Measurements from ENCODE around the gene FAM76B.

Gene FAM76B

GRCh38 chr11:95791709-95792033 is 2.1 kb upstream of the FAM76B start:
- no peak for DNase-seq

- DNase-seq = peak; percentile 40 to 71
Measured at GRCh38 chr11:95790933-95791708, 1.5 kb upstream of the FAM76B start.

- peak; percentile 99 to 100 for DNase-seq
Measured at GRCh38 chr11:95790123-95790932, 746 bp upstream of the FAM76B start, which contains the start of gene CEP57. CEP57 (plus strand) TSS chr11:95790498; CDS start chr11:95790699, 201 bp downstream.

- DNase-seq = peak; percentile 25 to 58
Measured at GRCh38 chr11:95788921-95789505, 569 bp downstream of the FAM76B start.

DNA sequence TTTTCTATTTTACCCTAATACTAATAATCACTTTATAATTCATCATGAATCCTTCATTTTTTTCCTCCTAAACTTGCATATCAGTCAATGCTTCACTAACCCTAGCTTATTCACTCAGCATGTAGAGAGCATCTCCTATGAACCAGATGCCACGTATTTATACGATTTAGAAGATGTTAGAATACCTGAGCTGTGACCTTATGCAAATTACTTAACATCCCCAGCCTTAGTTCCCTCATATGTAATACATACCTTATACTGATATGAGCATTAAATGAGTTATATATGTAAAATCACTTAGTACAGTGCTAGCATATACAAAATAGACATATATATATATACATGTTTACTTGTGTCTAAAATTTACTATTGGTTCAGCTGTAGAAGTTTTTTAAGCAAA is 9.0 kb downstream of the FAM76B start:
- DNase-seq = no peak

DNA sequence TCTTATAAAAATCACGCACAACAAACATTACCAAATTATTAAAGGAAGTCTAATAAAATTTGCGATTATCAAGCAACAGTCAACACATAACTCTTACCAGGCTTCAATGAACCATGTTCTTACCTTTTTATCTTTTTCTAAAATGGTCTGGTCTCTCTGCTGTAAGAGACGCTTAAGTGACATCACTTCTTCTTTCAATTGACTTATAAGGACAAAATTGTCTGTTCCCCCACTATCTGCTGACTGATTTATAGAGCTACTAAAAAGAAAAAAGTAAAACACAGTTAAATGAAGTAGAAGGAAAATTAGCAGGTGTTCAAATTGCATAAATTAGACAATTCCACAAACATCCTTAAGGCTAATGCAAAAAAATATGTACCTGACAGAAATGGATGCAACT is 10.9 kb downstream of the FAM76B start:
- no peak for DNase-seq

GRCh38 chr11:95776859-95777258 is 12.7 kb downstream of the FAM76B start:
- no peak for DNase-seq

DNA sequence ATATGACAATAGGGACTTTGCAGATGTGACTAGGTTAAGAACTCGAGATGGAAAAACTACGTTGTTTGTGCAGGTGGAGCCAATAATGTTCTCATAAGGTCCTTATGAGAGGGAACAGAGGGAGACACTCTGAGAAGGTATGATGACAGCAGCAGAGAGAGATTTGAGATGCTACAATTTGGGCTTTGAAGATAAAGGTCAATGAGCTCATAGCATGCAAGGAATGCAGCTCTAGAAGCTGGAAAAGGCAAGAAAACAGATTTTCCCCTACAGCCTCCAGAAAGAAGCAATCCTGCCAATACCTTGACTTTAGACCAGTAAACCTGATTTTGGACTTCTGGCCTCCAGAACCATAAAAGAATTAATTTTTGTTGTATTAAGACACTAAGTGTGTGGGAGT is 21.1 kb downstream of the FAM76B start:
- no peak for DNase-seq

GRCh38 chr11:95767498-95767897 is 22.1 kb downstream of the FAM76B start:
- DNase-seq = peak in 1 of 2 experiments; percentile 34

- no peak for DNase-seq
Measured at GRCh38 chr11:95766701-95767100, 22.9 kb downstream of the FAM76B start.

- peak; percentile 28 to 80 for DNase-seq
Measured at GRCh38 chr11:95764267-95764898, 25.2 kb downstream of the FAM76B start.

DNA sequence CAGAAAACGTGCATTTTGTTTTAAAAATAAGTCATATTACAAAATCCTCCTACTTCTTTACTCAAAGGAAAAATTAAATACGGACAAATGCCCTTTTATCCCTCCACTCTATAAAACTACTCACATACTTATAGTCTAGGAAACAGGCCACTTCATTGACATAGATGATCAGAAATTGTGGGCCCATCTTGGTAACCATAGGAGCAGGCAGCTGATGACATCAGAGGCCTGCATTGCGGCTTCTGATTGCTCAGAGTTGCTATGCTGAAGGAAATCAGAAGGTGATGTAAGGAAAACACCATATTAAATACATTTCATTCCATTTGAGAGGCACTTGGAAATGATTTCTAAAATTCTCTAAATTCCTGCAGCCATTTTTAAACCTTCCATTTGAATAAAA is 27.0 kb downstream of the FAM76B start:
- no peak for DNase-seq

DNA sequence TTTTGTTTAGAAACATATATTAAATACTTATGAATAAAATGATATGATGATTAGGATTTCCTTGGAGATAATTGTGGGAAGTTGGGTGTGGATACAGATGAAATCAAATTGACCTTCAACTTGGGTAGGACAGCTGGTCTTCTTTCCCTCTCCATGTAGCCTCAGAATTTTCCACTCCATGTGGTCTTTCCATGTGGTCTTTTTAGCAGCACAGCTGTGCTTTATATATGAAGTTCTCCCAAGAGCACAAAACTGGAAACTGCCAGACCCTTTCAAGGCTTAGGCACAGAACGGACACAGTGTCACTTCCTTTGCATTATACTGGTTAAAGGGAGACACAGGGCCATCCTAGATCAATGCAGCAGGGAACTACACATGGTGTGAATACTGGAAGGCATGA is 28.6 kb downstream of the FAM76B start:
- DNase-seq = no peak

DNA sequence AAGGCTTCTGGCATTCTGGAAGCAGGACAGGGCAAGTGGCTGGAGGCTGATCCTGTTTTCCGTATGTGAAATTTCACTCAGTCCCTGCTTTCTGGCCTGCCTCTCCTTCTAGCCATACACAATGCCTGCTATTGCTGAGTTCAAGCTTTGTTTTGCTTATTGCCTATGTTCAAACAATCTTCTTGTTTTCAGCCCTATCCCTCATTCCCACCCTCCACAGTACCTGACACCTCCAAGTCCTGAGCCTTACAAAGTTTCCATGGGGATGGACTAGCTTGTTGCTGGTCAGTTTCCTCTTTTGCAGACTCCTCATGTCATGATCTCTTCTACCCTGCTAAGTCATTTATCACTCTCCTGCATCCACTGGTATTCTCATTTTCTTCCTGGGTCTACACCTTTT is 38.1 kb downstream of the FAM76B start:
- no peak for DNase-seq

DNA sequence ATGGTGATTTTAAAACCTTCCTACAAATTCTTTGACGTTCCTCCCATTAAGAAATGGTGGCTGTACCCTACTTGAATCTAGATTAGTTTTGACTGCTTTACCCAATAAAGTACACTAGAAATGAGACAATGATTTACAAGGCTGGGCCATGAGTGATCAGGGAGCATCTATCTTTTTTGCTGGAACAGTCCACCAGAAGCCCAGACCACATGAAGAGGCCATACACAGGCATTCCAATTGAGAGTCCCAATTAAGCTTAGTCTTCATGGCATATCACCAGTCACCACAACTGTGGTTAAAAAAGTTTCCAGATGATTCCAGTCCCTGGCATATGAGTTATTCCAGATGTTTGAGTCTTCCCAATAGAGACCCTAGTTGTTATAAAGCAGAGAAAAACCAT is 39.5 kb downstream of the FAM76B start:
- no peak for DNase-seq

GRCh38 chr11:95739108-95739938 is 50.3 kb downstream of the FAM76B start:
- DNase-seq = no peak

- DNase-seq = no peak
Measured at GRCh38 chr11:95736809-95737208, 52.8 kb downstream of the FAM76B start.

DNA sequence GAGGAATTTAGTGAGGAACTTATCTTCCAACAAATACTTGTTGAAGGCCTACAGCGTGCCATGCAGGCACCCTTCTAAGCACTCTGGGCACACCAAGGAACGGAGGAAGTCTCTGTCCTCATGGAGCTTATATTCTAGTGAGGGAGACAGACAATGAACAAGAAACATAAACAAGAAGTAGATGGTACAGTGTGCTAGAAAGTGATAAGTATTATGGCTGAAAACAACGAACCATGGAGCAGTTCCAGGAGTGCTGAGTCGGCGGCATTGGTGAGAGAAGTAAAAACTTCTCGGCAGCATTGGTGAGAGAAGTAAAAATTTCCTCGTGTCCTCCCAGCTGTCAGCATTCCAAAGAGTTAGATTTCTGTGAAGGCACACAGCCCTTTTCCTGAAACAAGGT is 53.2 kb downstream of the FAM76B start:
- DNase-seq = no peak

DNA sequence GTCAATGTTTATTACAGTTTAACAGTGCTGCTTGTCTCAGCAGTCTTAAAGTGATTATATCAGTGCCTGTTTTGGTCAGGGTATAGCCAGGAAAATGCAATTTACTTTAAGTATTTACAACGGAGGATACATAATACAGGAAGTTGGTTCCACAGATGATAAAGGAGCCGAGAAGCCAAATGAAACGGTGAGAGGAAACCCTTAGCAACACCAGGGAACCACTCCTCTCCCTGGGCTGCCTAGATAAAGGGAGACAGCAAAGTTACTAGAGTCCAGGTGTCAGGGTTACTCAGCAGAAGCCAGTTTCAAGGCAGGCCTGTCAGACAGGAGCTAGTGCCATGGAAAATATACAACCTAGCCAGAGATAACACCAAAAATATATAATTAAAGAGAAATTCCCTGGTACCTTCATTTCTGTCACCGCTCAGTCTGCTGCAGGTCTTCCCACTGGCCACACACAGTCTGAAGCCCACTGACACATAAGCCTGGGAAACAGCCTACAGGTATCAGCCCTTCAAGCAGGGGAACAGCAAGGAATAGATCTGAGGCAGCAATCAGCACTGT is 55.5 kb downstream of the FAM76B start:
- no peak for DNase-seq

DNA sequence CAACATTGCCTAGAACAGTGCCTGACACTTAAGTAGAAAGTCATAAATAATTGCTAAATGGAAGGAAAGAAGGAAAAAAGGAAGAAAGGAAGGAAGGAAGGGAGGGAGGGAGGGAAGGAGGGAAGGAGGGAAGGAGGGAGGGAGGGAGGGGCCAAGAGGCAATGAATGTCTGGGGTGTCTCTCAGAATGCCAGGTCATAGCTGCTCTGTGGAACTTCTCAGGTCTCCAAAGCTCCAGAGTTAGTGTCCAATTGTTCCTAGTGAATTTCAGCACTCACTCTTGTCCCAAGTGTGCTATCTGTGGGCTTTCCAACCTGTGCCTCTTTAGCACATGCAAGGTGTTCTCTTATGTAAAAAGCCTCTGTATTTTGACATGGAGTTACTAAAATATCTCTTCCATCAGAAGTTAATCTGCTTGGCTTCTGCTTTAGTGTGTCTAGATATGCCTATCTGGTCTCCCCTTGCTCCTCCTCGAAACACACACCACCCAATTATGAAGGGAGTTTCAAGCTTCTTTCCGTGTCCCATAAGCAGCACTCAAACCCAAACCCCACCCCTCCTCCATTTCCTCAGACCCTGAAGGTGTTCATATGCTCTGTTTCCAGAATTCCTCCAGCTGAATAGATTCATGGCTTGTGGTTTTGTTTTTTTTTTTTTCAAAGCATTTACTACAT is 56.5 kb downstream of the FAM76B start:
- no peak for DNase-seq

- no peak for DNase-seq
Measured at GRCh38 chr11:95729462-95729861, 60.1 kb downstream of the FAM76B start.

DNA sequence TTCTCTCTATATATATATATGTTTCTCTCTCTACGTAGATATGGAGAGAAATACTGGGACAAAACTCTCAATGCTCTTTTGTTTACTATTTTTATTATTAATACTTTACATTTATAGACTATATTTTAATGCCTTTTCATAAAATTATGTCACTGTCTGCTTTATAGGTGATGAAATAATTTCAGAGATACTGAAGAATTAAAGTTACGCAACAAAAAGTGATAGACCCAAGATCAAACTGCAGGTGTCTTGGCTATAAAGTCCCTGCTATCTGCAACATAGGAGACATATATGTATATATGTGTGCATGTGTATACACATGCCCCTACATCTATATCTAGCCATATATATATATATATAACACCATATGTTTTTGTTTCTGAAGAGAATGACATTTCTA is 60.8 kb downstream of the FAM76B start:
- DNase-seq = no peak
